Panc1 (cell line): ENCODE results near the gene GRM7.

Experiments
- POLR2AphosphoS5 ChIP-seq: IDR thresholded peaks from 2 replicates; pipeline ENCODE4 v1.6.1; 2012; ENCODE audit warnings: mild to moderate bottlenecking, low read depth, low read length, moderate library complexity
- TF ChIP-seq, protein P1 (sequence below): fragments of 450-650 bp; IDR thresholded peaks from 2 replicates; pipeline ENCODE4 v1.5.1; 2017; ENCODE audit warnings: mild to moderate bottlenecking

DNA sequence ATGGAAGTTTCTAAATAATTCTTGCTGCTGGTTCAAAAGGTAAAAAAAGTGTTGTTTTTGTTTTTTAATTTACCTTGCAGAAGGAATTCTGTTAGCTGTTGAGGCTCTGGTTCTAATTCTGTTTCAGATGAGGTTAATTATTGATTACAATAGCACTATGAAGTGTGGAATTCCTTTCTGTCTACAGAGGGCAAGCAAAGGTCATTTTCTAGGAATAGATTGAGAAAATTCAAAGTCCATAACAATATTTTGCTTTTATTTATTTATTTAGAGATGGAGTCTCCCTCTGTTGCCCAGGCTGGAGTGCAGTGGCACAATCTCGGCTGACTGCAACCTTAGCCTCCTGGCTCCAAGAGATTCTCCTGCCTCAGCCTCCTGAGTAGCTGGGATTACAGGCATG lies 789.6 kb downstream of the GRM7 start:
- TF ChIP-seq POLR2AphosphoS5 = no peak
- TF ChIP-seq, protein P1, sequence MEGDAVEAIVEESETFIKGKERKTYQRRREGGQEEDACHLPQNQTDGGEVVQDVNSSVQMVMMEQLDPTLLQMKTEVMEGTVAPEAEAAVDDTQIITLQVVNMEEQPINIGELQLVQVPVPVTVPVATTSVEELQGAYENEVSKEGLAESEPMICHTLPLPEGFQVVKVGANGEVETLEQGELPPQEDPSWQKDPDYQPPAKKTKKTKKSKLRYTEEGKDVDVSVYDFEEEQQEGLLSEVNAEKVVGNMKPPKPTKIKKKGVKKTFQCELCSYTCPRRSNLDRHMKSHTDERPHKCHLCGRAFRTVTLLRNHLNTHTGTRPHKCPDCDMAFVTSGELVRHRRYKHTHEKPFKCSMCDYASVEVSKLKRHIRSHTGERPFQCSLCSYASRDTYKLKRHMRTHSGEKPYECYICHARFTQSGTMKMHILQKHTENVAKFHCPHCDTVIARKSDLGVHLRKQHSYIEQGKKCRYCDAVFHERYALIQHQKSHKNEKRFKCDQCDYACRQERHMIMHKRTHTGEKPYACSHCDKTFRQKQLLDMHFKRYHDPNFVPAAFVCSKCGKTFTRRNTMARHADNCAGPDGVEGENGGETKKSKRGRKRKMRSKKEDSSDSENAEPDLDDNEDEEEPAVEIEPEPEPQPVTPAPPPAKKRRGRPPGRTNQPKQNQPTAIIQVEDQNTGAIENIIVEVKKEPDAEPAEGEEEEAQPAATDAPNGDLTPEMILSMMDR = no peak
